ENCODE data around the gene CHPF.

CHPF gene

DNA sequence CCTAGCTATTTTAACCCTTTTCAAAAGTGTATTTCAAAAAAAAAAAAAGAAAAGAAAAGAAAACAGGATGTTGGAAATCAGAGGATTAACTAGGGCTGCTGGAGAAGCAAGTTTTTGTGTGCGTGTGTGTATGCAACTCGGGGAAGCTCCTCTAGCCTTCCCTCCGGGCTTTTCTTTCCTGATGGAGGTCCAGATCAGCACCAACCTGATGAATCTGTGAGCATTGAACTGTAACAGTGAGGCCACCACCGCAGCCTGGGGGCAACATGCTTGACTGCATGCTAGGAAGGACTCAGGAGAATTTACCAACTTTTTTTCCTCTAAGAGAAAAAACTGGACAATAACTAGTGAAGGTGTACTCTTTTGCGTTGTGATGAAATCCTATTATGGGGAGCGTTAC is 25.4 kb upstream of the CHPF start:
- TF ChIP-seq CTCF (IDR thresholded peaks at IDR 0.05; ENCODE audit: insufficient read depth, low read length) (no peak), POLR2AphosphoS5 (IDR thresholded peaks at IDR 0.05; ENCODE audit: low read depth) (no peak), GABPA (IDR thresholded peaks at IDR 0.05; ENCODE audit: low read depth) (no peak), REST (IDR thresholded peaks at IDR 0.05; ENCODE audit: insufficient replicate concordance, low read depth) (no peak), SPI1 (IDR thresholded peaks at IDR 0.05; ENCODE audit: borderline replicate concordance, low read depth) (no peak)
- no peak overlapping the region for H3K27ac ChIP-seq (replicated peaks)
- no peak for DNase-seq (ENCODE audit: low read depth in 1 of 2, low spot score in 1 of 2)
- H3K4me3 ChIP-seq (replicated peaks; ENCODE audit: insufficient read depth, low read length): no peak overlapping the region
- H3K27me3 ChIP-seq (ENCODE audit: insufficient read depth, poor library complexity, severe bottlenecking): peaks cover 9% of the 10 kb centered on the region

DNA sequence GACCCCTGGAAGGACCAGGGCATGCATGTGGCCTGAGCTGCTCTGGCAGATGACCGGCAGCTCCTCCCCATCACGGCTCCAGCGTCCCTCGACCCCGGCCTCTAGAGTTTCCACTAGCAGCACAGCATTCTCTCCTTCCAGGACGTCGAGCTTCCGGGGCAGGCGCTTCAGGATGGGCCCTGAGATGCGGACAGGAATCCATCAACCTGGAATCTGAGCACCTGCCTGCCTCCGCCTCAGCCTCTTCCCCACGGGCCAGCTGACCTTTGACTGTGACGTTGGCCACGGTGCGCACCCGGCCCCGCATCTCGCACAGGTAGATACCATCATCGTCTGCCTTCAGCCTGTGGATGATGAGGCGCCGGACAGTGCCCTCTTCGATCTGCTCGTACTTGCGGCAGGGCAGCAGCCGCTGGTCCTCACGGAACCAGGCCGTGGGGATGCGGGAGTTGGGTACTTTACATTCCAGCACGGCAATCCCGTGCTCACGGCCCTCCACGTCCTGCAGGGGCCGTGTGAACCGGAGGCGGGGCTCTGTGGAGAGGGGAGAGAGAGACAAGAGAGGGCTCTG is 24.3 kb upstream of the CHPF start:
- DNase-seq (ENCODE audit: low read depth in 1 of 2, low spot score in 1 of 2): no peak
- TF ChIP-seq GABPA (IDR thresholded peaks at IDR 0.05; ENCODE audit: low read depth): no peak
- no peak for TF ChIP-seq REST (IDR thresholded peaks at IDR 0.05; ENCODE audit: insufficient replicate concordance, low read depth)
- TF ChIP-seq POLR2AphosphoS5 (IDR thresholded peaks at IDR 0.05; ENCODE audit: low read depth): no peak
- TF ChIP-seq CTCF (IDR thresholded peaks at IDR 0.05; ENCODE audit: insufficient read depth, low read length): no peak
- TF ChIP-seq SPI1 (IDR thresholded peaks at IDR 0.05; ENCODE audit: borderline replicate concordance, low read depth): no peak

DNA sequence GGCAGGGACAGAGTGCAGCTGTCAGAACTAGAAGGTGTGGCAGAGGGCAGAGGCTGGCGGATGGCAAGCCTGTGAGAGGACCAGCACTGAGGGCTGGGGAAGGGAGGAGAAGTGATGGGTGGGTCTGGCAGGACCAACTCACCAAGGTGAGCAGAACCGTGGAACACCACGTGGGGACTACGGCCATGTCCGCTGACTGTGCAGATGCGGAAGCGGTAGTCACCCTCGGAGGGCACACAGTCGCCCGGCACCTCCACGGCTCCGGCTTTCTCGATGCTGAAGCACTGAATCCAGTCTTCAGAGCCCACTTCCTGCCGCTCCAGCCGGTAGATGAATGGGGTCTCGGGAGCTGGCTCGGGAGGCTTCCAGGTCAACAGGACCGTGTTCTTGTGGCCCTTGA is 23.5 kb upstream of the CHPF start:
- DNase-seq (ENCODE audit: low read depth in 1 of 2, low spot score in 1 of 2): no peak
- no peak overlapping the region for H3K27ac ChIP-seq (replicated peaks)
- peaks cover 9% of the 10 kb centered on the region for H3K27me3 ChIP-seq (ENCODE audit: insufficient read depth, poor library complexity, severe bottlenecking)
- H3K4me3 ChIP-seq (replicated peaks; ENCODE audit: insufficient read depth, low read length): no peak overlapping the region
- TF ChIP-seq GABPA (IDR thresholded peaks at IDR 0.05; ENCODE audit: low read depth) (no peak), REST (IDR thresholded peaks at IDR 0.05; ENCODE audit: insufficient replicate concordance, low read depth) (no peak), CTCF (IDR thresholded peaks at IDR 0.05; ENCODE audit: insufficient read depth, low read length) (no peak), POLR2AphosphoS5 (IDR thresholded peaks at IDR 0.05; ENCODE audit: low read depth) (no peak), SPI1 (IDR thresholded peaks at IDR 0.05; ENCODE audit: borderline replicate concordance, low read depth) (no peak)

More for the DNA sequence above, 24.3 kb upstream of the CHPF start:
- no peak overlapping the region for H3K4me3 ChIP-seq (replicated peaks; ENCODE audit: insufficient read depth, low read length)
- peaks cover 9% of the 10 kb centered on the region for H3K27me3 ChIP-seq (ENCODE audit: insufficient read depth, poor library complexity, severe bottlenecking)
- H3K27ac ChIP-seq (replicated peaks): no peak overlapping the region

Data from HL-60 (cell line).